ENCODE measurements around the gene SPIN2A.

DNA sequence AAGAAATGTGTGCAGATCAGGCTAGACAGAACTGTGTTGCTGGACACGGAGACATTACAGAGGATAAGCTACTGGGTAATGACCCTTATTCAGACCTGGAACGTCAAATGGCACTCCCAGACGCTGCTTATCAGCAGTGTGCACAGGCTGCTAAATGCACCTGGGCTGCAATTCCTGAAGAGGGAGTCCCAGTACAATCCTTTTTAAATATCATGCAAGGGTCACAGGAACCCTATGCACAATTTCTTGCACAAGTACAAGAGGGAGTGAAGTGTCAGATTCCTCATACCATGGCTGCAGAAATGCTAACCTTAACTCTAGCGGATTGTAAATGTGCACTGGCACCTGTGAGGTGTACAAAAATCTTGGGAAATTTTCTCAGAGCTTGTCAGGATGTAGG lies 32.8 kb downstream of the SPIN2A start:
- no peak for TF ChIP-seq POLR2A (IDR thresholded peaks at IDR 0.05)
- TF ChIP-seq, protein P1, sequence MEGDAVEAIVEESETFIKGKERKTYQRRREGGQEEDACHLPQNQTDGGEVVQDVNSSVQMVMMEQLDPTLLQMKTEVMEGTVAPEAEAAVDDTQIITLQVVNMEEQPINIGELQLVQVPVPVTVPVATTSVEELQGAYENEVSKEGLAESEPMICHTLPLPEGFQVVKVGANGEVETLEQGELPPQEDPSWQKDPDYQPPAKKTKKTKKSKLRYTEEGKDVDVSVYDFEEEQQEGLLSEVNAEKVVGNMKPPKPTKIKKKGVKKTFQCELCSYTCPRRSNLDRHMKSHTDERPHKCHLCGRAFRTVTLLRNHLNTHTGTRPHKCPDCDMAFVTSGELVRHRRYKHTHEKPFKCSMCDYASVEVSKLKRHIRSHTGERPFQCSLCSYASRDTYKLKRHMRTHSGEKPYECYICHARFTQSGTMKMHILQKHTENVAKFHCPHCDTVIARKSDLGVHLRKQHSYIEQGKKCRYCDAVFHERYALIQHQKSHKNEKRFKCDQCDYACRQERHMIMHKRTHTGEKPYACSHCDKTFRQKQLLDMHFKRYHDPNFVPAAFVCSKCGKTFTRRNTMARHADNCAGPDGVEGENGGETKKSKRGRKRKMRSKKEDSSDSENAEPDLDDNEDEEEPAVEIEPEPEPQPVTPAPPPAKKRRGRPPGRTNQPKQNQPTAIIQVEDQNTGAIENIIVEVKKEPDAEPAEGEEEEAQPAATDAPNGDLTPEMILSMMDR (IDR thresholded peaks at IDR 0.05) = no peak
